ENCODE measurements around the gene GLCCI1.
"Not testable (repeated sequence)": the region's sequence is repeated elsewhere in the genome, so short reads cannot be mapped to it uniquely, and the experiment has no call there.

GLCCI1 gene

GRCh38 chr7:8037151-8037550 is 68.6 kb downstream of the GLCCI1 start:
- DNase-seq (ENCODE audit: low read depth) = no peak
- no peak overlapping the region for H3K4me3 ChIP-seq (ENCODE audit: low read depth, low read length)

GRCh38 chr7:8040768-8041369 is 72.3 kb downstream of the GLCCI1 start:
- DNase-seq (ENCODE audit: low read depth) = no peak
- no peak overlapping the region for H3K4me3 ChIP-seq (ENCODE audit: low read depth, low read length)

GRCh38 chr7:8042796-8043535 is 74.4 kb downstream of the GLCCI1 start:
- no peak for DNase-seq (ENCODE audit: low read depth)
- no peak overlapping the region for H3K4me3 ChIP-seq (ENCODE audit: low read depth, low read length)

GRCh38 chr7:8044761-8045430 is 76.3 kb downstream of the GLCCI1 start:
- no peak for DNase-seq (ENCODE audit: low read depth)
- H3K4me3 ChIP-seq (ENCODE audit: low read depth, low read length) = no peak overlapping the region

- DNase-seq (ENCODE audit: low read depth) = not testable (repeated sequence)
Measured at GRCh38 chr7:8048067-8048466, 79.5 kb downstream of the GLCCI1 start.

GRCh38 chr7:8051373-8051772 is 82.8 kb downstream of the GLCCI1 start:
- DNase-seq (ENCODE audit: low read depth) = no peak
- H3K4me3 ChIP-seq (ENCODE audit: low read depth, low read length) = no peak overlapping the region

More at GRCh38 chr7:8048067-8048466, 79.5 kb downstream of the GLCCI1 start:
- H3K4me3 ChIP-seq (ENCODE audit: low read depth, low read length) = not testable (repeated sequence)

GRCh38 chr7:8051998-8052397 is 83.4 kb downstream of the GLCCI1 start:
- no peak overlapping the region for H3K4me3 ChIP-seq (ENCODE audit: low read depth, low read length)
- no peak for DNase-seq (ENCODE audit: low read depth)

- DNase-seq (ENCODE audit: low read depth) = no peak
- no peak overlapping the region for H3K4me3 ChIP-seq (ENCODE audit: low read depth, low read length)
Measured at GRCh38 chr7:8052824-8053223, 84.2 kb downstream of the GLCCI1 start.

- no peak for DNase-seq (ENCODE audit: low read depth)
- H3K4me3 ChIP-seq (ENCODE audit: low read depth, low read length) = no peak overlapping the region
Measured at GRCh38 chr7:8056439-8056838, 87.8 kb downstream of the GLCCI1 start.

GRCh38 chr7:8057566-8057965 is 89.0 kb downstream of the GLCCI1 start:
- DNase-seq (ENCODE audit: low read depth) = no peak
- H3K4me3 ChIP-seq (ENCODE audit: low read depth, low read length) = no peak overlapping the region

GRCh38 chr7:8058322-8058721 is 89.7 kb downstream of the GLCCI1 start:
- H3K4me3 ChIP-seq (ENCODE audit: low read depth, low read length) = no peak overlapping the region
- no peak for DNase-seq (ENCODE audit: low read depth)

- no peak overlapping the region for H3K4me3 ChIP-seq (ENCODE audit: low read depth, low read length)
- DNase-seq (ENCODE audit: low read depth) = no peak
Measured at GRCh38 chr7:8058852-8059251, 90.3 kb downstream of the GLCCI1 start.

GRCh38 chr7:8060241-8060640 is 91.6 kb downstream of the GLCCI1 start:
- no peak overlapping the region for H3K4me3 ChIP-seq (ENCODE audit: low read depth, low read length)
- DNase-seq (ENCODE audit: low read depth) = no peak

GRCh38 chr7:8063300-8063699 is 94.7 kb downstream of the GLCCI1 start:
- DNase-seq (ENCODE audit: low read depth); H3K4me3 ChIP-seq (ENCODE audit: low read depth, low read length): not testable (repeated sequence)

GRCh38 chr7:8063706-8064297 is 95.2 kb downstream of the GLCCI1 start:
- H3K4me3 ChIP-seq (ENCODE audit: low read depth, low read length) = no peak overlapping the region
- no peak for DNase-seq (ENCODE audit: low read depth)

- no peak overlapping the region for H3K4me3 ChIP-seq (ENCODE audit: low read depth, low read length)
- no peak for DNase-seq (ENCODE audit: low read depth)
Measured at GRCh38 chr7:8064828-8065227, 96.2 kb downstream of the GLCCI1 start.

GRCh38 chr7:8065356-8065813 is 96.8 kb downstream of the GLCCI1 start:
- H3K4me3 ChIP-seq (ENCODE audit: low read depth, low read length) = no peak overlapping the region
- peak; percentile 62 for DNase-seq (ENCODE audit: low read depth)

- DNase-seq (ENCODE audit: low read depth) = no peak
- H3K4me3 ChIP-seq (ENCODE audit: low read depth, low read length) = no peak overlapping the region
Measured at GRCh38 chr7:8068892-8069686, 100.5 kb downstream of the GLCCI1 start.

GRCh38 chr7:8070451-8071180 is 102.0 kb downstream of the GLCCI1 start:
- no peak for DNase-seq (ENCODE audit: low read depth)
- H3K4me3 ChIP-seq (ENCODE audit: low read depth, low read length) = no peak overlapping the region
